Heart left ventricle (tissue), 16 donors: Measurements from ENCODE around the gene ABCF1. TPM values are rescaled to one million over a fixed set of nuclear protein-coding genes. Genes with fewer than 3 reads are reported as not detected.

Source experiments
- ATAC-seq, 4 donors: fragments of 200-7000 bp; cut with Tn5 transposase; one replicate each; pipeline ENCODE4 v1.9.1; 2020 to 2022; ENCODE audit warnings: moderate library complexity in 4 of 4, mild to moderate bottlenecking in 3 of 4, moderate number of reproducible peaks in 1 of 4
- DNase-seq, 5 donors: peaks; one replicate each; pipeline ENCODE4 v3.0.0-alpha.2; 2020
- H3K27ac ChIP-seq, 12 donors: fragments of 200-600 bp; sonication (generic) in 4 of 12; one replicate each; pipeline versions ENCODE4 v1.5.0 to v1.8.0; 2016 to 2022; ENCODE audit warnings: mild to moderate bottlenecking in 2 of 12
- H3K27me3 ChIP-seq, 9 donors: fragments of 200-600 bp; sonication (generic) in 2 of 9; one replicate each; pipeline versions ENCODE4 v1.5.1 to v1.8.0; 2016 to 2022; ENCODE audit warnings: mild to moderate bottlenecking in 3 of 9
- H3K36me3 ChIP-seq, 9 donors: fragments of 200-600 bp; sonication (generic) in 2 of 9; one replicate each; pipeline versions ENCODE4 v1.5.0 to v1.8.0; 2018 to 2022; ENCODE audit warnings: mild to moderate bottlenecking in 2 of 9
- H3K4me1 ChIP-seq, 12 donors: fragments of 200-600 bp; sonication (generic) in 4 of 12; one replicate each; pipeline versions ENCODE4 v1.5.0 to v1.8.0; 2016 to 2022; ENCODE audit warnings: mild to moderate bottlenecking in 3 of 12
- H3K4me3 ChIP-seq, 12 donors: fragments of 200-600 bp; sonication (generic) in 4 of 12; one replicate each; pipeline versions ENCODE4 v1.5.0 to v1.8.0; 2017 to 2022; ENCODE audit warnings: mild to moderate bottlenecking in 9 of 12, moderate library complexity in 4 of 12
- H3K9me3 ChIP-seq, 12 donors: fragments of 200-600 bp; sonication (generic) in 4 of 12; one replicate each; pipeline versions ENCODE4 v1.5.0 to v1.8.0; 2016 to 2022; ENCODE audit warnings: mild to moderate bottlenecking in 1 of 12
- CTCF ChIP-seq, 12 donors: fragments of 200-600 bp; sonication (generic) in 4 of 12; IDR thresholded peaks; one replicate each; pipeline versions ENCODE4 v1.5.0 to v1.8.0; 2018 to 2022; ENCODE audit warnings: antibody characterized with exemption in 12 of 12, mild to moderate bottlenecking in 5 of 12
- POLR2A ChIP-seq, 2 donors: fragments of 450-650 bp; IDR thresholded peaks; one replicate each; pipeline ENCODE4 v1.6.1; 2017; ENCODE audit warnings: antibody characterized with exemption in 2 of 2, mild to moderate bottlenecking in 2 of 2, moderate library complexity in 2 of 2
- WGBS, 4 donors: extraction: QIAGEN DNeasy Blood & Tissue Kit in 2 of 4; methylation state at CpG; one replicate each; pipeline versions ENCODE4 v1.1.5 to v1.1.7; 2013 to 2018; 5-methylcytosine and 5-hydroxymethylcytosine counted together
- intact Hi-C, 10 donors: fragments of 100-400 bp; cut with DNase I; formaldehyde crosslinking; loops; one replicate each; pipeline versions ENCODE4 v1.11.1 to v1.14.2; 2022
- polyA plus RNA-seq, 2 donors: library from polyadenylated mRNA; stranded (reverse); fragments of 200-250 nt; gene quantifications; one replicate each; pipeline ENCODE4 v1.2.3, GENCODE V29; 2013
- total RNA-seq, 9 donors: library from RNA; depleted of rRNA in 2 of 9; stranded (reverse); fragments of >200 nt in 2 of 9; fragmentation: NEBNext Ultra II Directional in 3 of 9; extraction: Animal tissue kit (Norgen Biotek cat#: 25700) in 3 of 9; gene quantifications; one replicate each; pipeline versions ENCODE4 v1.1.0 to v1.2.4, GENCODE V29; 2016 to 2023
- donor health status: ischemic (EF 13 %, LVEDD 7.1; RV severe dilation, severe dysfunction).
- donor health status: healthy with polysubstance abuse.
- donor health status: DM: no; HTN: yes; CAD: no.
- donor health status: DM: no; HTN: no; CAD: no.
- donor health status: ischemic (EF 25% LVEDD 6.9; RV normal size, moderate dysfunction).
- donor health status: ischemic (EF 25% LVEDD 5.7; RV mildly dilated, moderate dysfunction).
- donor health status: healthy.
- donor health status: DM: yes; HTN: yes; CAD: no.
- donor health status: ischemic (EF 35%, LVEDD 5.7; RV mildly dilated, moderate dysfunction).
- donor health status: nonischemic (EF 11% LVEDD 7.7; RV severe dilation, severe dysfunction).
- donor health status: DM: yes; HTN: yes; CAD: no.
- donor health status: PGD.
- donor health status: ischemic (EF 29% LVEDD 5.4; RV normal size, mild dysfunction).
- donor health status: nonischemic (EF 23%, LVEDD 6.1; RV moderate dilation, normal function).

Gene ABCF1
- total and polyA plus RNA-seq, 11 donors = 28.0 to 76.8 (median 39.8) TPM

- peak overlapping the region in 3 of 12 donors; percentile 8 to 97 (median 16) for H3K27ac ChIP-seq
- 67 to 81% (median 71%) methylated on average over 1 of the region's 1 CpG for WGBS, 4 donors
These were observed 41.0 kb downstream of the ABCF1 start for GRCh38 chr6:30612213-30612612.

DNA sequence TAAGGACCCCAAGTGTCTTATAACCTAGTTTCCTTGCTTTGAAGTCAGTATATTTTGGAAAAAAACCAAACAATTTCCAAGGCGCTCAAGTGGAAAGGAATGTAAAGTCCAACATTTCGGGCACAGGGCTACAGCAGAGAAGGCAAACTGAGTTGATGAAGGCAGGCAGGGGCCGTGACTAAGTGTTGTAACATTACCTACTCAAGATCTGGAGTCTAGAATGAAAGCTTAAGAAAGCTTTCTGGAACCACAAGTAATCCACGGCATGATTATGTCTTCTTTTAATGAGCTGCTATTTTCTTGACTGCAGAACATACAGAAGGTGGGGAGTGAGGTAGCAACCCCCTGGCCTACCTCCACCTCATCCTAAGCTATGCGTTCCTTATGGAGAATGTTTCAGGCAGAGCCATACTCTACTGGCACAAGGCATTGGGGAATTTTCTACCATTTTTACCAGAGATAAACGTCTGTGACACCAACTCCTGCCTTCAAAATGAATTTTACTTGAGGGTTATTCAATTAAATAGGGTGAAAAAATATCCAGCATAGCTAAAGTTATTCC lies 41.5 kb downstream of the ABCF1 start:
- 60 to 68% (median 65%) methylated on average over 6 of the region's 6 CpGs for WGBS, 4 donors
- Histone ChIP-seq H3K9me3 (no peaks in the 10 kb centered on the region), H3K4me1 (peaks cover 0 to 58% (median 50%) of the 10 kb centered on the region in 12 donors), H3K27me3 (no peaks in the 10 kb centered on the region), H3K36me3 (peaks cover 0 to 64% (median 32%) of the 10 kb centered on the region in 9 donors), H3K4me3 (no peak overlapping the region), H3K27ac (peak overlapping the region in 5 of 12 donors; percentile 1 to 97 (median 8))
- TF ChIP-seq POLR2A (IDR thresholded peaks at IDR 0.05) = no peak
- no peak for TF ChIP-seq CTCF (IDR thresholded peaks at IDR 0.05)
- intact Hi-C loops = loop anchor here in 1 of 10 donors (5.0 kb wide), 1 partner anchor 55 kb away; the partner anchor contains the start of genes GNL1 and PRR3
- no peak for ATAC-seq
- no peak for DNase-seq

More at GRCh38 chr6:30612213-30612612, 41.0 kb downstream of the ABCF1 start:
- TF ChIP-seq POLR2A (IDR thresholded peaks at IDR 0.05) (no peak), CTCF (IDR thresholded peaks at IDR 0.05) (peak in 5 of 12 donors; percentile 13 to 50 (median 30))
- ATAC-seq (no peak), DNase-seq (no peak)
- Histone ChIP-seq H3K4me1 (peaks cover 0 to 58% (median 50%) of the 10 kb centered on the region in 12 donors), H3K27me3 (no peaks in the 10 kb centered on the region), H3K9me3 (no peaks in the 10 kb centered on the region), H3K36me3 (peaks cover 0 to 69% (median 37%) of the 10 kb centered on the region in 9 donors), H3K4me3 (no peak overlapping the region)
- intact Hi-C loops = loop anchor here in 1 of 10 donors (5.0 kb wide), 1 partner anchor 55 kb away; the partner anchor contains the start of genes GNL1 and PRR3

GRCh38 chr6:30613251-30614043 lies 42.2 kb downstream of the ABCF1 start:
- DNase-seq = no peak
- TF ChIP-seq POLR2A (IDR thresholded peaks at IDR 0.05) (no peak), CTCF (IDR thresholded peaks at IDR 0.05) (no peak)
- intact Hi-C loops = loop anchor here in 2 of 10 donors (2.0 to 5.0 kb wide), 2 partner anchors 56 to 103 kb away; partner anchors contain the start of genes GNL1 (in 1 of the 2), MDC1 (in 1 of the 2) and PRR3 (in 1 of the 2)
- no peak for ATAC-seq
- no peaks in the 10 kb centered on the region for H3K27me3 ChIP-seq
- no peaks in the 10 kb centered on the region for H3K9me3 ChIP-seq
- H3K36me3 ChIP-seq = peaks cover 0 to 57% (median 25%) of the 10 kb centered on the region in 9 donors
- peak overlapping the region in 9 of 12 donors; percentile 68 to 99 (median 96) for H3K27ac ChIP-seq
- H3K4me3 ChIP-seq = peak overlapping the region in 9 of 12 donors; percentile 69 to 86 (median 79)
- peaks cover 0 to 62% (median 53%) of the 10 kb centered on the region in 12 donors for H3K4me1 ChIP-seq
